SKM-1 (cell line): ENCODE data around the gene ARHGAP44.

ENCODE experiments used
- DNase-seq: peaks from one replicate; lab custom pipeline; 2025; ENCODE audit not compliant: unreplicated experiment; lab: John Stamatoyannopoulos, UW

ARHGAP44 gene, protein sequence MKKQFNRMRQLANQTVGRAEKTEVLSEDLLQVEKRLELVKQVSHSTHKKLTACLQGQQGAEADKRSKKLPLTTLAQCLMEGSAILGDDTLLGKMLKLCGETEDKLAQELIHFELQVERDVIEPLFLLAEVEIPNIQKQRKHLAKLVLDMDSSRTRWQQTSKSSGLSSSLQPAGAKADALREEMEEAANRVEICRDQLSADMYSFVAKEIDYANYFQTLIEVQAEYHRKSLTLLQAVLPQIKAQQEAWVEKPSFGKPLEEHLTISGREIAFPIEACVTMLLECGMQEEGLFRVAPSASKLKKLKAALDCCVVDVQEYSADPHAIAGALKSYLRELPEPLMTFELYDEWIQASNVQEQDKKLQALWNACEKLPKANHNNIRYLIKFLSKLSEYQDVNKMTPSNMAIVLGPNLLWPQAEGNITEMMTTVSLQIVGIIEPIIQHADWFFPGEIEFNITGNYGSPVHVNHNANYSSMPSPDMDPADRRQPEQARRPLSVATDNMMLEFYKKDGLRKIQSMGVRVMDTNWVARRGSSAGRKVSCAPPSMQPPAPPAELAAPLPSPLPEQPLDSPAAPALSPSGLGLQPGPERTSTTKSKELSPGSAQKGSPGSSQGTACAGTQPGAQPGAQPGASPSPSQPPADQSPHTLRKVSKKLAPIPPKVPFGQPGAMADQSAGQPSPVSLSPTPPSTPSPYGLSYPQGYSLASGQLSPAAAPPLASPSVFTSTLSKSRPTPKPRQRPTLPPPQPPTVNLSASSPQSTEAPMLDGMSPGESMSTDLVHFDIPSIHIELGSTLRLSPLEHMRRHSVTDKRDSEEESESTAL

DNA sequence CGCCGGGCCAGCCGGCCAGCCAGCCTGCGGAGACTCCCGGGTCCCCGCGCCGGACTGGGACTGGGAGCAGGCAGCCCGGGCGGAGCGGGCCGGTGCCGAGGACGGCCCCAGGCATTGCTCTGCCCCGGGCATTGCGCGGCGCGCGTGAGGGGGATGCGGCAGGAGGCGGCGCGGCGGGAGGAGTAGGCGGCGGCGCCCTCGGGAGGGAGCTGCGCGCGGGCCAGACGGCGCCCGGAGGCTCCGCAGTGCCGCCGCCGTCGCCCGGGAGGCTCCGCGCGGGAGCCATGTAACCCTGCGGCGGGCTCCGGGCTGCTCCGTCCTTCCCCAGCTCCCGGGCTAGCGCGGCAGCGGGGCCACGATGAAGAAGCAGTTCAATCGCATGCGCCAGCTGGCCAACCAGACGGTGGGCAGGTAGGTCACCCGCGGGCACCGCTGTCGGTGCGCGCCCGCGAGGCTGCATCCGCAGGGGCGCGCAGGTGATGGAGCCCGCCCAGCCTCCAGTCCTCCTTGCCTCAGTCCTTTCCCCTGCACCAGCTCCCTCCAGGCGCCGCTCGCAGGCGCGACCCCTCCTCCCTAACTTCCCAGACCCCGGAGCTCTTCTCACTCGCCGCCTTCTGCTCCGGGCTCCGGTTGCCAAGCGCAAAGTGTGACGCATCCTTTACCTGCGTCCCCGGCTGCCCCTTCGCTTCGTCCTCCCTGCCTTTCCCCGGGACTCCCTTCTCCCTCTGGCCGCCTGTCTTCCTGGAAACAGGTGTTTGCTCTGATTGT is at the start of gene ARHGAP44:
Gene ARHGAP44 (plus strand): TSS at position 18 of the 768 bp plus-strand sequence. CDS start 341 bp downstream, at position 359.
- no peak for DNase-seq

DNA sequence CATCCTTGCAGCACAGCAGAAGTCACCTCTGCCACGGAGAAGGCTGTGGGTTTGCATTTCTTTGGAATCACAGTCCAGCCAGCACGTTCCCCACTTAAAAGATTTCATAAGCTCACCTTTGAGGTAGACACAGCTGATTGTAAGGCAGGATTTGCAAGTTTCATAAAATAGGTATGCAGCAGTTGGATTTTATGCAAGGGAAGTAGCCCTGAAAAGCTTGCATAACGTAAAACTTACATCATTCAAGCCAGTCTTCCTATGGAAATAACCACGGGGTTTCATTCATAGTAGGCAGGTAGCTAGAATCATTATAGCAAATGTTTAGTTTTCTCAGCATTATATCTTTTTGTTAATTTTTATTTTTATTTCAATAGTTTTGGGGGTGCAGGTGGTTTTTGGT is 49.8 kb upstream of the ARHGAP44 start:
- DNase-seq = no peak

DNA sequence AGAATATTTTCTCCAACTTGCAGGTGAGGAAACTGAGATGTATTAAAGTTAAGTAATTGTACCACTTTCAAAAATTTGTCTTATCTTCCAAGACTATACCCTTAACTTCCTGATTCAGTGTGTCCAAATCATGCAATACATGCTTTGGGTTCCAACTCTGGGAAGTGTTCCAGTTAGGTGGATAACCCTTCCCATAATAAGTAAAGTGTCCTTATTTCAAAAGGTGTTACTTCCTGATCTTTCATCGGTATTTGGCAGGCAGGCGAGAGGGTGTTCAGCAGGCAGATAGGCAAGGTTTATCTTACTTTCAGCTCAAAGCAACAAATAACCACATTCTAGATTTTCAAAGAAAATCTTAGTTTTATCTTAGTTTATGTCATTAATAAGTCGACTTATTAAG is 46.3 kb upstream of the ARHGAP44 start:
- DNase-seq = no peak

DNA sequence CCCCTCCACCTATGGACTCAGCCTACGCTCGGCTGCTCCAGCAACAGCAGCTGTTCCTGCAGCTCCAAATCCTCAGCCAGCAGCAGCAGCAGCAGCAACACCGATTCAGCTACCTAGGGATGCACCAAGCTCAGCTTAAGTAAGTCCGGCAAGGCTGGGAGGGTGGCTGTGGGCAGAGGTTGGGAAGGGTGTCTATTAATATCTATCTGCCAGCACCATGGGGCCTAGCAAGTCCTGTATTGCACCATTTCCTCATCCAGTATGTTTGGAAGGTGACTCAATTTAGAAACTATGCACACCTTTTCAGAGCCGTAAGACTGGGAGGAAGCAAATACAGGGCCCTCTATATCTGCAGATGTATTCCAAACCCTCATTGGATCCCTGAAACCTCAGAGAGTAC is 45.0 kb upstream of the ARHGAP44 start:
- no peak for DNase-seq

DNA sequence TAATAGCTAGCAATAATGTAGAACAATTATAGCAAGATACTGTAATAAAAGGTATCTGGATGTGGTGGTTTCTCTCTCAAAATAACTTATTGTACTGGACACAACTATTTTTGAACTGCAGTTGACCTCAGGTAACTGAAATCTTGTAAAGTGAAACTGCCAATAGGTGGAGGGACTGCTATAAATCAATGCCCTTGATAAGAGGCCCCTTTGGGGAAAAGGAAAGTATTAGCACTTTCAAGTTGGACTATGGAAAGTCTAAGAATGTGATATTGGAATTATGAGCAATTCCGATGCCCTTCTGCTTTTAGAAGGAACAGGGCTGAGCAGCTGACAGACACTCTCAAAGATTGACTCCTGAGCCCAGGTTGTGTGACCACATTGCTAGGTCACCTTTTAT is 44.5 kb upstream of the ARHGAP44 start:
- DNase-seq = no peak

DNA sequence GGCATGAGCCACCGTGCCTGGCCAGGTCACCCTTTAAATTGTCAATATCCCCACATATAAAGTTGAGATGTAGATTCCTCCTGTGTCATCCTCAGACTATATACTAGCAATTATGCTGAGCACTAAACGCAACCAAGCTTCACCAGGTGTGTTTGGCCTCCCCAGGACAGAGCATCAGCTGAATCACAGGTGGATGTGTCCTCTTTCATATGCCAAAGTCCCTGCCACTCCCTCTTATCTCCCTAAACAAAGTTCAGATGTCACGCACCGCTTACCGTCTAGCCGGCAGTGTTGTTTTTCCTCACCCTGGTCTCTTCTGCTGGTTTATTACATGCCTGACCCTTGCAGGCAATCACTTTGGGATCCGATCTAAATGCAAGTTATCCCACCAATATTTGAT is 43.8 kb upstream of the ARHGAP44 start:
- no peak for DNase-seq

DNA sequence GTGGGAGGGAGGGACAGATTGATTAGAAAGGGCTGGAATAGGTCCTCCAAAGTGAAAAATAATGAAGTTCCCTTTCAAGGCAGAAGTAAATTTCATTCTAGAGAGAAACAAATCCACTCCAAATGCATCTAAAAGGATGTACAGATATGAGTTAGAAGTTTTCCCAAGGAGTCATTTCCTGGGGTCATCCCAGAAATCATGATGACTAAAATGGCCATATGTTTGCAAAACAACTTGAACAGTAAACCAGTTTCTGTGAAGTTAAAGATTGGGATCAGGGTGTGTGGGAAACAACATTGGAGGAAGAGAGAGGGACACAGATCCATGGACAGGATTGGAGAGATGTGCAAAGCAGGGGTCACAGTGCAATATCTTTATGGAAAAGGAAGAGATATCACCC is 32.5 kb upstream of the ARHGAP44 start:
- DNase-seq = no peak

DNA sequence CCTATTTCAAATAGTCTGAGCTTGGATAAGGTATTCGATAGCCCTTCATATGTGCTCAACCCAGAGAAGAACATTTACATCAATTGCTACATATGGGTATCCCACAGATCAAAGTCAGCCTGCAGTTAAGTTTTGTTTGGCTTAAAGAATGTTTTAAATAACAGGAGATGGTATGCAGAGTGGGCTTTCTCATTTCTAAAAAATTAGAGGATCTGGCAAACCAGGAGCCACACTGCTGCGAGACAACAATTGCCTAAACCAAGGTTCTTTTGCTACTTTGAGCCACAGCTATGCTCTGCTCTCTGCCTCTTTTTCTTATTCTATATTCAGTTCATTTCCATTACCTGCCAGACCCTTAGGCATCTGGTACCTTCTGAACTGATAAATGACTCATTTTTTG is 30.2 kb upstream of the ARHGAP44 start:
- no peak for DNase-seq

DNA sequence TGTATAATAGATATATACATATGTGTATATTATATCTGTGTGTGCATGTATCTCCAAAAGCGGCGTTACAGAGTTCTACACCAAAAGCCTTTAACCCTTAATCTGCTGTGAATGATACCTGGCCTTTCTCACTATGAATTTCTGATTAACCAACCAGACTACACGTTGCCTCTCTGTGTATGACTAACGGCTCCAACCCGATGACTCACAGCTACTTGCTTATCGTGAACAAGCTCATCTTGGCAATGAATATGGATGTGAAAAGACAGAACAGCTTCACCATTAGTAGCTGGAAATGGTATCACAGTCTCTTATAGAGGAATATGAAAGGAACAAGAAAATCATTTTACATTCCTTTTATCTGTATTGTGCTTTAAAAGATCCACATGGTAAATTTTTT is 23.8 kb upstream of the ARHGAP44 start:
- no peak for DNase-seq

DNA sequence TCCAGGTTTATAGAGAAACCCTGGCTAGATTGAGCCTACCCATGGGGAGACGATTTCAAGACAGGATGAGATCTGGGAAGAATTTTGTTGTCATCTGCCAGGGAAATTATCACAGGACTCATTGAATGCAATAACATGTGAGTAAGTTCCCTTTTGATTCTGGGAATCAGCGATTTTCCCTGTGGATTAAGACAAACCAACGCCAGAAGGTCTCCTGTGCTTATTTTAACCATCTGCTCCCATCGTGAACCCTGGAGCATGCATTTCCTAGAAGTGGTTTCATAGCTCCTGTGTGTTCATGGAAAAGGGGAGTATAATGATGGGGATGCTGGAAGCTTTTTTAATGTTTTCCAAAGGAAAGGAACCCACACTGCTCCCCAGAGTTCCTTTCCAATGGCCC is 21.0 kb upstream of the ARHGAP44 start:
- DNase-seq = no peak

DNA sequence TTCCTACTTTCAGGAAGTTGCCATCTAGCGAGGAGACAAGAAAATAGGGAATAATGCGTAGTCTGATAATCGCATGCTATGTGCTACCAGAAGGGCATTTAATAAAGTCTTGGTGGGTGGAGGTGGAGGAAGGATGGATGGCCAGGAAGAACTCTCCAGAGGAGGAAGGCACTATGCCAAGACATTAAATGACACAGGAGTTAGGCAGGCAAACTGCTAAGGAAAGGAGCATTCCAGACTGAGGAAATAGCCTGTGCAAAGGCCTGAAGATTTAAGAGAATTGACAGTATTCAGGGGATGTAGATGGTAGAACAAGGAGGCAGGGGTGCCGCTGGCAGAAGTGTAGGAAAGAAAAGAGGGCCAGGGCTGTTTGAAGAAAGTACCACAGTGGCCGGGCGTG is 19.3 kb upstream of the ARHGAP44 start:
- DNase-seq = no peak

DNA sequence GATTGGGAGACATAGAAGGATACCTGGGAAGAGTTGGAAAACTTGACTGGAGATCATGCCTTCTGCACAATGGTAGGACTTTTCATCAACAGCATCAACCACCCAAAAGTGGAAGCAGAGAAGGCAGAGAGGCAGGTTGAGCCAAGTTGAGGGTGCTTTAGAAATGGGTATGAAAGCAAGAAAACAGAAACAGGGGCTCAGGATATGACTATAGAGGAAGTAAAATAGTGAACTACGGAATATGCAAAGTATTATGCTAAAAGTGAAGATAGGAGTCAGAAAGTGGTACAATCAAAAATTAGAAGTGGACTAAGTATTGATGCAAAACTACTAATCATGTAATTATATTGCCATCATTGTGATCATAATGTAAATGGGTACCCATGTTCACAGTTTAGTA is 16.1 kb upstream of the ARHGAP44 start:
- DNase-seq = no peak

DNA sequence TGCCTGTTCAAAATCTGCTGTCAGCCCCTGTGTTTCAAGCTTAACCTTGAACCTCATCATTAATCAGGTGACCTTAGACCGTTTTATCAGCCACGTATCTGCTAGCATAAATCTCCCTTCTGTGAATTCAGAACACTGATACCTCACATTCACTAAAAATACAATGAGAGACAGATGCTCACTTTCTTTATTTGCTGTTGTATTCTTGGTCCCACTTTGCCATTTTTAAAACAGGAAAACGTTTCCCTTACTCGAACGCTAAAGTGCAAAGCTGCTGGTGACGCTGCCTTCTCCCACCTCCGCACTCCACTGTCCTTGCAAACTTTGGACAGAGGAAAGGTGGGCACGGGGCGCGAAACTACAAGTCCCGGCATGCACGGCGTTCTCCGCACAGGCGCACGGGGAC is 220 bp upstream of the ARHGAP44 start:
- no peak for DNase-seq

DNA sequence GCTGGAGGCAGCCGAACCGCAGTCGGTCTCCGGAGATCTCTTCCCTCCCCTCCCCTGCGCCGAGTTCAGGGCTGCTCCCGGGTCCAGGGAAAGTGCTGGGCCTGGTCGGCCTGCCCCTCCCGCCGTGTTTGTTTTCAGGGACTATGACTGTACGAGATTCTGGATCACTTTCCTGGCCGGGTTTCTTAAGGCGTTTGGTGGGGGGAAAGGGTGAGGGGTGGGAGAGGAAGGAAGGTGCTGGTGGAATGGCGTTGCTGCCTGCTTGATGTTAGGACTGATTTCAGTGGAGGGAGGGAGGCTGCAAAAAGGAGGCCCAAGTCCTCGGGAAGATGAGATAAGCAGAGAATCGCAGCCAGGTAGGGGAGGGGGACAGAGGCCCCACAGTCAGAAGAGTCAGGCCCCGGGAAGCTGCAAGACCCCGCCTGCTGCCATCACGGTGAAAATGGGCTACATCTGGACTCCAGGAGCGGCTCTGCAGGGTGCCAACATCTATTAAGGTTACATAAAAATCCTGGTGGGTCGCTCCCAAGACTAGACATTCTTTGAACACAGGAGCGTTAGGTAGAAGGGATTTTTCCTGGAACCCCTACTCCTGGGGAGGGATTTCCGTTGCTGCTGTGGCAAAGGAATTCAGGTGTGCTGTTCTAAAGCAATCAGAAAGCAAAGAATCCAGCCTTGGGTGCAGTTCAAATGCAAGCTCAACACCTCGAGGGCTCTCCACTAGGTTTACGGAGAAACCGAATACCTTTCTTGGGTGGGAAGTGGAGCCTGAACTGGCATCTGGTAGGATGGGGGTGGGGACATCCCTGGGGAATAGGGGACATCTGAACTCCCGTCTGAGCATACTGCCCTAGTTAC is 1.2 kb downstream of the ARHGAP44 start:
- DNase-seq = no peak

DNA sequence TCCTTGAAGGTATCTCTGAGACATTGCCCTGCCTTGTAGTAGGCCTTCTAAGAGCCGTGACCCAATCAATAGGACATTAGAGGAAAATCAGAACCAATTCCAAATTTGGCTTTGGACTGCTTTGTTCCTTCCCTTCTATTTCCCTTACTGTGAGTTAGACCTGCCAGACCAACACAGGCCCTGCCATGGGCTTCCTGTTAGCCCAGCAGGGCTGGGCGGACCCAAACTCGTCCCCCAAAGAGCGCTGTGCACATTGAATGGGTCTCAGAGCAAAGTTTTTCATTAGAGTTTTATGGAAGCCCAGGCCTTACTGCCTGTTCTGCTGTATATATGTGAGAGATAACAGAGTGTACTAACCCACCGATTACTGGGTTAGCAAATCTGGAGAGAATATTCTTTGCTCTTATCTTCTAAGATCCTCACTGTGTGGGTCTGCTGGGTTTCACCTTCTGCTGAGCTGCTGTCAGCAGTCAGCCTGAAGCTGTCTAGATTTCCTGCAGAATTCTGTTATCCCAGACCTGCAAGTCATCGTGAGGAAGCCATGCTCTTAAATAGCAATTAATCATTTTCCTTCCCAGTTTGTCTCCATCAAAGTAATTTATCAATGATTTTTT is 5.7 kb downstream of the ARHGAP44 start:
- DNase-seq = no peak

DNA sequence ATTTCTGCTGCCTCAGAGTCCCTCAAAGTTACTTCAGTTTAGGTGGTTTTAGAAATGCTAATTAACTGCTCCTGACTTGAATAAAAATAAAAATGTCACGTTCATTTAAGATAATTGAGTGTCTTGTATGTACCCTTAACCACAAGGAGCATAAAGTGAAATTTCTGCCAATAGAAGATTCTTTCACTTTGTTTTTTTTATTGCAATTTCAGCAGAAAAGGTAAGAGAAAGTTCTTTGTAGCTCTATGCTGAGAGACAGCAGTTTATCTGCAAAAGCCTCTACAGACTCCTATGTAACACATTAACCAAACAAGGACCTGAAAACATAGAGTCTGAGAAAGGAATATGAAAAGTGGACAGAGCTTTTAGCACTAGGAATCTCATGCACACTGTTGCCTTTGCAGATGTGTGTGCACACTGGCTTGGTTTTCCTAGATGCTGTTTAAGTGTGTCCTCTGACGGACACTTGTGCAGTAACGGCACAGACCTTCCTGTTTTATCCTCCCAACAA is 11.6 kb downstream of the ARHGAP44 start:
- DNase-seq = no peak

DNA sequence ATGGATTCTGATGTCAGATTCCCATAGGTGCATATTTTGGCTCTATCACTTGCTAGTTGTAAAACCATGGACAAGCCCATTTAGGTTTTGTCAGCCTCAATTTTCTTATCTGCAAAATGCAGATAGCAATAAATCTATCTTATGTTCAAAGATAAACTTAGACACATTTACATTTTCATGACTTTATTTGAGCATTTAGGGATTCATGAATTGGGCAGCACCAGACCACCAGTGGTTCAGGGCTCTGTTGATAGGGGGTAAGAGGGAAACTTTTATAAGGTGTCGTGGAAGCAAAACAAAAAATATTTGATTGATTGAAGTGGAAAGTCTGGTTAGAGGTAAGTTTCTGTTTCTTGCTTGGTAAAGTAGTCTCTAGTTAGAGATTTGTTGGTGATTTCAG is 17.3 kb downstream of the ARHGAP44 start:
- no peak for DNase-seq

DNA sequence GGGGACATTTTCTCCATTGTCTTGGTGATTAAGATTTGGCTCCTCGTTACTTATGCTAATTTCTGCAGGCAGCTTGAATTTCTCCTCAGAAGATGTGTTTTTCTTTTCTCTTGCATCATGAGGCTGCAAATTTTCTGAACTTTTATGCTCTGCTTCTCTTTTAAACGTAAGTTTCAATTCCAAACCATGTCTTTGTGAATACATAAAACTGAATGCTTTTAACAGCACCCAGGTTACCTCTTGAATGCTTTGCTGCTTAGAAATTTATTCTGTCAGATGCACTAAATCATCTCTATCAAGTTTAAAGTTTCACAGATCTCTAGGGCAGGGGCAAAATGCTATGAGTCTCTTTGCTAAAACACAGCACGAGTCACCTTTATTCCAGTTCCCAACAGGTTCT is 19.4 kb downstream of the ARHGAP44 start:
- no peak for DNase-seq

DNA sequence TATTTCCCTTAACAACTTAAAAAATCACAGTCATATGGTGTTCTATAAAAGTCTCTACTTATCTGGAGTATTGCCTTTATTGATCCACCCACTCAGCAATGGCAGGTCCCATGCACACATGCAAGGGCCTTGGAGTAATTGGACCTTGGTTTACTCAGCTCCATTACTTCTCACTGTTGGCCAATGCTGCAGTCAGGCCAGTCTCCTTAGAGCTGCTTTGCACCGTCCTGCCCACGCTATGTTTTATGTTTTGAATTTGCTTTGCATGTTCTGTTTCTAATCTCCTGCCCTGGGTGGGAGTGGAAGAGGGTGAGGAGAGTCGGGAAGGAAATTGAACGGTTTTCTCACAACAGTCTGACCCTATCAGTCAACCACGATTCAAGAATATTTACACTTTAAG is 23.6 kb downstream of the ARHGAP44 start:
- DNase-seq = no peak

DNA sequence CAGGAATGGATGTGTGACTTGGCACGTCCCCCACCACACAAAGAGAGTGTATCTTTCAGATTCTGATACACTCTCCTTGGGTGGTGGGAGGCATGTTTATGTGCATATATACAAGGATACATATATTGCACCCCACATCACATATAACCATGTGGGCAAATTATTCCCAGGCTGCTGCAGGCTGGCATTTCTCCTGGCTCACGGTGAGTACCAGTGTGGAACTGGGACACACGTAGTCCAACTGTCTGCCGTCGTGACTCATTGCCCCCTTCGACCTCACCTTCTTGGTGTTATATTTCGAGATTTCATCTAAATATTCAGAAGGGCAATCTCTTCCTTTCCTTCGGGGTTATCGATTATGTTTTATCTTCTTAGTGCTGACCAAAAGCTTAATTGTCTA is 24.4 kb downstream of the ARHGAP44 start:
- DNase-seq = no peak
